GM10266 (cell line): ENCODE data around the gene LRP2BP.

Experiments used
- DNase-seq: peaks from one replicate; pipeline ENCODE4 v3.0.0; 2012; ENCODE audit errors: extremely low spot score
- CTCF ChIP-seq: IDR thresholded peaks from 2 replicates; pipeline ENCODE4 v1.5.1; 2012; ENCODE audit warnings: mild to moderate bottlenecking, low read depth; ENCODE audit not compliant: control insufficient read depth, insufficient read depth; ENCODE audit errors: missing control alignments

LRP2BP gene

GRCh38 chr4:185425647-185426352 is 30.1 kb upstream of the LRP2BP start, which contains the start of gene UFSP2:
Gene UFSP2 (minus strand): TSS chr4:185425964. CDS start chr4:185425868, 96 bp downstream.
- peak; percentile 85 for DNase-seq
- peak; percentile 32 for TF ChIP-seq CTCF

GRCh38 chr4:185424905-185425646 is 29.4 kb upstream of the LRP2BP start:
- DNase-seq = peak; percentile 6
- no peak for TF ChIP-seq CTCF

- DNase-seq = no peak
- no peak for TF ChIP-seq CTCF
Measured at GRCh38 chr4:185421366-185422124, 25.8 kb upstream of the LRP2BP start.

- TF ChIP-seq CTCF = no peak
- no peak for DNase-seq
Measured at GRCh38 chr4:185416955-185417354, 21.2 kb upstream of the LRP2BP start.

GRCh38 chr4:185412412-185412811 is 16.7 kb upstream of the LRP2BP start:
- TF ChIP-seq CTCF = no peak
- DNase-seq = no peak

GRCh38 chr4:185411849-185412248 is 16.1 kb upstream of the LRP2BP start:
- TF ChIP-seq CTCF = no peak
- no peak for DNase-seq
